T-helper 22 cell (primary cell): Measurements from ENCODE around the gene MMP28.
"Not testable (repeated sequence)": the region's sequence is repeated elsewhere in the genome, so short reads cannot be mapped to it uniquely, and the experiment has no call there.

Source experiments
- DNase-seq: peaks from one replicate; pipeline ENCODE4 v3.0.0-alpha.2; 2020; ENCODE audit warnings: low read depth

The MMP28 gene

GRCh38 chr17:35765756-35766488 lies 29.5 kb downstream of the MMP28 start:
- DNase-seq, result no peak

GRCh38 chr17:35765086-35765710 lies 30.2 kb downstream of the MMP28 start:
- no peak for DNase-seq

- peak; percentile 69 for DNase-seq
These were observed 31.1 kb downstream of the MMP28 start for GRCh38 chr17:35764123-35764991.

GRCh38 chr17:35763767-35764122 lies 31.7 kb downstream of the MMP28 start:
- DNase-seq, result no peak

GRCh38 chr17:35761601-35762000 lies 33.8 kb downstream of the MMP28 start:
- no peak for DNase-seq

GRCh38 chr17:35760587-35760986 lies 34.9 kb downstream of the MMP28 start, which contains the start of gene C17orf50:
C17orf50 (plus strand) TSS chr17:35760887; CDS start chr17:35760942, 55 bp downstream.
- DNase-seq, result no peak

- DNase-seq, result no peak
These were observed 38.2 kb downstream of the MMP28 start for GRCh38 chr17:35757243-35757642.

GRCh38 chr17:35752945-35753764 lies 42.3 kb downstream of the MMP28 start, which contains the start of gene GAS2L2:
GAS2L2 (minus strand) TSS chr17:35753239; CDS start chr17:35752850, 389 bp downstream.
- no peak for DNase-seq

GRCh38 chr17:35752471-35752870 lies 43.0 kb downstream of the MMP28 start:
- no peak for DNase-seq

GRCh38 chr17:35751541-35751940 lies 43.9 kb downstream of the MMP28 start:
- DNase-seq, result not testable (repeated sequence)

GRCh38 chr17:35750526-35751395 lies 44.7 kb downstream of the MMP28 start:
- no peak for DNase-seq

- no peak for DNase-seq
These were observed 45.7 kb downstream of the MMP28 start for GRCh38 chr17:35749560-35750412.

- no peak for DNase-seq
These were observed 46.5 kb downstream of the MMP28 start for GRCh38 chr17:35748979-35749378.

- no peak for DNase-seq
These were observed 47.0 kb downstream of the MMP28 start for GRCh38 chr17:35748341-35748841.

- DNase-seq, result peak; percentile 36
These were observed 47.9 kb downstream of the MMP28 start for GRCh38 chr17:35747540-35748017.

GRCh38 chr17:35745749-35746320 lies 49.6 kb downstream of the MMP28 start:
- DNase-seq, result no peak

- no peak for DNase-seq
These were observed 50.2 kb downstream of the MMP28 start for GRCh38 chr17:35745246-35745645.

- no peak for DNase-seq
These were observed 50.6 kb downstream of the MMP28 start for GRCh38 chr17:35744830-35745229.
